Activated CD8-positive, alpha-beta T cell treated with anti-CD3 and anti-CD28 coated beads for 36 hours (primary cell): ENCODE results near the gene OPCML. TPM values are rescaled to one million over a fixed set of nuclear protein-coding genes. Genes with fewer than 3 reads are reported as not detected.

Source experiments
- ATAC-seq: fragments of 200-7000 bp; cut with Tn5 transposase; one replicate; pipeline ENCODE4 v1.10.0; 2021; ENCODE audit warnings: mild to moderate bottlenecking, moderate library complexity
- CTCF ChIA-PET: fragments of 350-600 bp; sonication (Branson Sonifier 250); formaldehyde crosslinking; loops from one replicate; lab custom pipeline; 2021; ENCODE audit warnings: antibody characterized with exemption; lab: Charles Lee
- POLR2A ChIA-PET: fragments of 350-600 bp; sonication (Branson Sonifier 250); formaldehyde crosslinking; loops from one replicate; lab custom pipeline; 2021; ENCODE audit warnings: antibody characterized with exemption; lab: Charles Lee
- DNase-seq: peaks from one replicate; pipeline ENCODE4 v3.0.0-alpha.2; 2020
- H3K27ac Mint-ChIP-seq: one replicate; pipeline ENCODE4 v1.8.0; 2021; ENCODE audit warnings: mild to moderate bottlenecking, mixed read lengths
- H3K27me3 Mint-ChIP-seq: one replicate; pipeline ENCODE4 v1.8.0; 2021; ENCODE audit warnings: mixed read lengths
- H3K36me3 Mint-ChIP-seq: one replicate; pipeline ENCODE4 v1.8.0; 2021; ENCODE audit warnings: low read depth, mixed read lengths
- H3K4me1 Mint-ChIP-seq: one replicate; pipeline ENCODE4 v1.8.0; 2021; ENCODE audit warnings: low read depth, mixed read lengths
- H3K4me3 Mint-ChIP-seq: one replicate; pipeline ENCODE4 v1.8.0; 2021; ENCODE audit warnings: mild to moderate bottlenecking, moderate library complexity, mixed read lengths
- H3K9me3 Mint-ChIP-seq: one replicate; pipeline ENCODE4 v1.8.0; 2021; ENCODE audit warnings: mixed read lengths
- CTCF ChIP-seq: fragments of 200-600 bp; IDR thresholded peaks from one replicate; pipeline ENCODE4 v1.8.0; 2022; ENCODE audit warnings: antibody characterized with exemption, mild to moderate bottlenecking
- intact Hi-C: fragments of 100-400 bp; cut with micrococcal nuclease; formaldehyde crosslinking; loops from one replicate; pipeline ENCODE4 v1.10.0; 2022
- total RNA-seq, 2 experiments: library from RNA; stranded (reverse); gene quantifications; one replicate each; pipeline ENCODE4 v1.2.3, GENCODE V29; 2021

The OPCML gene
- total RNA-seq, 2 experiments from 2014 or later, result not detected

- Mint-ChIP-seq H3K4me1 (no peaks in the 10 kb centered on the region), H3K4me3 (no peak overlapping the region), H3K9me3 (peaks cover 3% of the 10 kb centered on the region), H3K27me3 (no peaks in the 10 kb centered on the region), H3K27ac (no peak overlapping the region), H3K36me3 (no peaks in the 10 kb centered on the region)
- intact Hi-C loops, result no loop called here
- no peak for TF ChIP-seq CTCF
- POLR2A ChIA-PET, result no interaction called here
- CTCF ChIA-PET, result no interaction called here
- ATAC-seq (no peak), DNase-seq (no peak)
Measured at GRCh38 chr11:132499661-132500060, 1032.6 kb downstream of the OPCML start.

- no peaks in the 10 kb centered on the region for H3K27me3 Mint-ChIP-seq
- no peaks in the 10 kb centered on the region for H3K36me3 Mint-ChIP-seq
- H3K9me3 Mint-ChIP-seq, result peaks cover 3% of the 10 kb centered on the region
- ChIA-PET CTCF (no interaction called here), POLR2A (no interaction called here)
- no peaks in the 10 kb centered on the region for H3K4me1 Mint-ChIP-seq
- DNase-seq (no peak), ATAC-seq (no peak)
- TF ChIP-seq CTCF, result no peak
- no peak overlapping the region for H3K27ac Mint-ChIP-seq
- no peak overlapping the region for H3K4me3 Mint-ChIP-seq
- intact Hi-C loops, result no loop called here
Measured at GRCh38 chr11:132496341-132496740, 1036.0 kb downstream of the OPCML start.

- intact Hi-C loops, result no loop called here
- H3K9me3 Mint-ChIP-seq, result no peaks in the 10 kb centered on the region
- H3K4me1 Mint-ChIP-seq, result no peaks in the 10 kb centered on the region
- no peak overlapping the region for H3K4me3 Mint-ChIP-seq
- H3K27me3 Mint-ChIP-seq, result no peaks in the 10 kb centered on the region
- ATAC-seq, result no peak
- ChIA-PET POLR2A (no interaction called here), CTCF (no interaction called here)
- no peak for DNase-seq
- H3K36me3 Mint-ChIP-seq, result no peaks in the 10 kb centered on the region
- TF ChIP-seq CTCF, result no peak
- no peak overlapping the region for H3K27ac Mint-ChIP-seq
Measured at GRCh38 chr11:132493801-132494200, 1038.5 kb downstream of the OPCML start.

GRCh38 chr11:132490978-132491377 lies 1041.3 kb downstream of the OPCML start:
- POLR2A ChIA-PET, result no interaction called here
- Mint-ChIP-seq H3K4me1 (no peaks in the 10 kb centered on the region), H3K4me3 (no peak overlapping the region), H3K9me3 (peaks cover 2% of the 10 kb centered on the region), H3K27ac (no peak overlapping the region), H3K27me3 (no peaks in the 10 kb centered on the region), H3K36me3 (no peaks in the 10 kb centered on the region)
- CTCF ChIA-PET, result no interaction called here
- TF ChIP-seq CTCF, result no peak
- intact Hi-C loops, result no loop called here
- DNase-seq, result no peak
- ATAC-seq, result no peak

GRCh38 chr11:132486060-132486459 lies 1046.2 kb downstream of the OPCML start:
- H3K4me3 Mint-ChIP-seq, result no peak overlapping the region
- POLR2A ChIA-PET, result no interaction called here
- intact Hi-C loops, result no loop called here
- peaks cover 5% of the 10 kb centered on the region for H3K9me3 Mint-ChIP-seq
- CTCF ChIA-PET, result no interaction called here
- no peak for DNase-seq
- no peak for TF ChIP-seq CTCF
- H3K27me3 Mint-ChIP-seq, result no peaks in the 10 kb centered on the region
- no peaks in the 10 kb centered on the region for H3K4me1 Mint-ChIP-seq
- no peaks in the 10 kb centered on the region for H3K36me3 Mint-ChIP-seq
- no peak for ATAC-seq
- no peak overlapping the region for H3K27ac Mint-ChIP-seq
